H1 (cell line): Measurements from ENCODE around the gene TMEM272. TPM values are rescaled to one million over a fixed set of nuclear protein-coding genes. Genes with fewer than 3 reads are reported as not detected.
A peak's percentile ranks its signal among the peaks of the same experiment; 100 is the strongest.

ENCODE experiments used
- CTCF ChIA-PET: fragments of 300-600 bp; sonication (Branson Sonifier 250); formaldehyde crosslinking; loops from one replicate; lab custom pipeline; 2021; ENCODE audit not compliant: partially characterized antibody; lab: Charles Lee
- POLR2A ChIA-PET: fragments of 300-600 bp; sonication (Branson Sonifier 250); formaldehyde crosslinking; loops from one replicate; lab custom pipeline; 2021; ENCODE audit warnings: inconsistent platforms; ENCODE audit not compliant: partially characterized antibody; lab: Charles Lee
- DNase-seq, 2 experiments: peaks; one replicate each; pipeline versions ENCODE4 v3.0.0 to v3.0.0-alpha.2; 2010 to 2022; ENCODE audit warnings: low spot score in 2 of 2, low read depth in 1 of 2, mixed read lengths in 1 of 2
- FAIRE-seq: peaks from 2 replicates; lab custom pipeline; 2011; peaks lifted over from hg19 to GRCh38; lab: Jason Lieb, UNC
- H2AFZ ChIP-seq: 2 replicates; pipeline ENCODE4 v1.8.1; 2012; ENCODE audit warnings: low read length, inconsistent platforms
- H2AK5ac ChIP-seq: 2 replicates; pipeline ENCODE4 v1.6.1; 2013; ENCODE audit warnings: low read depth, low read length
- H2BK120ac ChIP-seq: replicated peaks from 2 replicates; pipeline ENCODE3; 2013; ENCODE audit warnings: low read depth, low read length, inconsistent platforms
- H2BK12ac ChIP-seq: 2 replicates; pipeline ENCODE4 v1.6.1; 2013; ENCODE audit warnings: low read depth, low read length
- H2BK15ac ChIP-seq: 2 replicates; pipeline ENCODE4 v1.6.1; 2013; ENCODE audit warnings: low read length
- H2BK20ac ChIP-seq: 2 replicates; pipeline ENCODE4 v1.6.1; 2013; ENCODE audit warnings: low read length
- H2BK5ac ChIP-seq: 2 replicates; pipeline ENCODE4 v1.6.1; 2013; ENCODE audit warnings: low read depth, low read length
- H3K14ac ChIP-seq: 2 replicates; pipeline ENCODE4 v1.6.1; 2013; ENCODE audit warnings: inconsistent platforms; ENCODE audit not compliant: insufficient read length
- H3K18ac ChIP-seq: 2 replicates; pipeline ENCODE4 v1.6.1; 2013; ENCODE audit warnings: low read length; ENCODE audit errors: extremely low read depth
- H3K23ac ChIP-seq: 2 replicates; pipeline ENCODE4 v1.6.1; 2013; ENCODE audit warnings: inconsistent platforms; ENCODE audit not compliant: insufficient read length
- H3K23me2 ChIP-seq: 2 replicates; pipeline ENCODE4 v1.6.1; 2013; ENCODE audit warnings: low read depth, low read length
- H3K27ac ChIP-seq: 2 replicates; pipeline ENCODE4 v1.6.1; 2011; ENCODE audit warnings: low read depth, low read length, inconsistent platforms
- H3K27me3 ChIP-seq, 4 experiments: replicated peaks in 1 of 4; 1 replicate in 1 of 4; 2 replicates in 3 of 4; pipeline versions ENCODE4 v1.6.1 to v1.8.1; 2011 to 2013; ENCODE audit warnings: low read length in 3 of 4, mild to moderate bottlenecking in 3 of 4, inconsistent platforms in 2 of 4, mixed read lengths in 2 of 4, moderate library complexity in 1 of 4; ENCODE audit not compliant: control insufficient read depth in 3 of 4, insufficient read depth in 3 of 4; ENCODE audit errors: extremely low read depth in 1 of 4
- H3K36me3 ChIP-seq, 4 experiments: 2 replicates each; pipeline versions ENCODE4 v1.6.1 to v1.8.1; 2011 to 2013; ENCODE audit warnings: mild to moderate bottlenecking in 4 of 4, low read length in 3 of 4, moderate library complexity in 2 of 4, control low read depth in 1 of 4, inconsistent platforms in 1 of 4; ENCODE audit not compliant: insufficient read depth in 4 of 4, control insufficient read depth in 2 of 4
- H3K4ac ChIP-seq: replicated peaks from 2 replicates; pipeline ENCODE3; 2013; ENCODE audit warnings: low read length, low read depth, mixed read lengths, inconsistent platforms; ENCODE audit not compliant: insufficient read length
- H3K4me1 ChIP-seq, 4 experiments: replicated peaks in 1 of 4; 1 replicate in 1 of 4; 2 replicates in 3 of 4; pipeline versions ENCODE4 v1.6.1 to v1.8.1; 2011 to 2013; ENCODE audit warnings: low read length in 3 of 4, inconsistent platforms in 2 of 4, mixed read lengths in 1 of 4; ENCODE audit not compliant: insufficient read depth in 4 of 4, control insufficient read depth in 3 of 4
- H3K4me2 ChIP-seq, 2 experiments: 2 replicates each; pipeline versions ENCODE4 v1.6.1 to v1.8.1; 2011 to 2013; ENCODE audit warnings: low read depth in 2 of 2, low read length in 2 of 2, control low read depth in 1 of 2, inconsistent platforms in 1 of 2, mild to moderate bottlenecking in 1 of 2; ENCODE audit not compliant: insufficient read depth in 1 of 2
- H3K4me3 ChIP-seq, 4 experiments: fragments of 200-600, 300-600 bp in 1 of 4; sonication (generic), shearing (Covaris generic), sonication (Bioruptor Twin) in 1 of 4; 2 replicates each; pipeline versions ENCODE4 v1.5.1 to v1.8.1; 2011 to 2016; ENCODE audit warnings: low read length in 4 of 4, low read depth in 3 of 4, control low read depth in 2 of 4, inconsistent platforms in 2 of 4, mild to moderate bottlenecking in 2 of 4, mixed read lengths in 1 of 4, moderate library complexity in 1 of 4; ENCODE audit not compliant: insufficient read depth in 2 of 4; ENCODE audit errors: extremely low read depth in 1 of 4
- H3K56ac ChIP-seq: replicated peaks from 2 replicates; pipeline ENCODE3; 2013; ENCODE audit warnings: low read depth, mild to moderate bottlenecking, mixed read lengths, low read length, inconsistent platforms; ENCODE audit not compliant: insufficient read length
- H3K79me1 ChIP-seq: 2 replicates; pipeline ENCODE4 v1.6.1; 2013; ENCODE audit warnings: low read depth, low read length, control low read depth
- H3K79me2 ChIP-seq, 2 experiments: 2 replicates each; pipeline versions ENCODE4 v1.6.1 to v1.8.1; 2012 to 2013; ENCODE audit warnings: low read length in 2 of 2, mild to moderate bottlenecking in 2 of 2, inconsistent platforms in 1 of 2; ENCODE audit not compliant: insufficient read depth in 2 of 2, control insufficient read depth in 1 of 2
- H3K9ac ChIP-seq, 4 experiments: replicated peaks in 1 of 4; 1 replicate in 1 of 4; 2 replicates in 3 of 4; pipeline versions ENCODE4 v1.6.1 to v1.8.1; 2011 to 2013; ENCODE audit warnings: low read depth in 3 of 4, low read length in 3 of 4, control low read depth in 2 of 4, mild to moderate bottlenecking in 2 of 4, moderate library complexity in 2 of 4, inconsistent platforms in 1 of 4; ENCODE audit errors: extremely low read depth in 1 of 4
- H3K9me3 ChIP-seq, 2 experiments: 2 replicates each; pipeline versions ENCODE4 v1.6.1 to v1.8.1; 2012 to 2013; ENCODE audit warnings: mild to moderate bottlenecking in 2 of 2, moderate library complexity in 2 of 2, control low read depth in 1 of 2, inconsistent platforms in 1 of 2, low read depth in 1 of 2, low read length in 1 of 2, mixed read lengths in 1 of 2; ENCODE audit not compliant: insufficient read depth in 2 of 2
- H4K20me1 ChIP-seq, 2 experiments: replicated peaks in 1 of 2; 2 replicates each; pipeline versions ENCODE3 to v1.8.1; 2011 to 2013; ENCODE audit warnings: inconsistent platforms in 2 of 2, low read length in 2 of 2, mild to moderate bottlenecking in 1 of 2; ENCODE audit not compliant: insufficient read depth in 2 of 2, control insufficient read depth in 1 of 2
- H4K5ac ChIP-seq: 2 replicates; pipeline ENCODE4 v1.6.1; 2013; ENCODE audit warnings: low read length, low read depth, mixed read lengths, inconsistent platforms; ENCODE audit not compliant: insufficient read length
- H4K8ac ChIP-seq: 2 replicates; pipeline ENCODE4 v1.8.0; 2013; ENCODE audit warnings: mild to moderate bottlenecking, moderate library complexity, low read length, inconsistent platforms; ENCODE audit not compliant: insufficient read depth; ENCODE audit errors: extremely low read depth
- H4K91ac ChIP-seq: replicated peaks from 2 replicates; pipeline ENCODE3; 2013; ENCODE audit warnings: low read length, mixed read lengths, inconsistent platforms; ENCODE audit not compliant: insufficient read length
- SIRT6 ChIP-seq: IDR thresholded peaks from one replicate; pipeline ENCODE4 v1.7.1; 2012; ENCODE audit warnings: low read length, inconsistent platforms
- SUZ12 ChIP-seq: fragments of 200-600 bp; sonication (generic); IDR thresholded peaks from 2 replicates; pipeline ENCODE4 v1.6.1; 2012; ENCODE audit warnings: mild to moderate bottlenecking, inconsistent platforms, low read length, moderate library complexity, mixed read lengths
- YY1 ChIP-seq: IDR thresholded peaks from 2 replicates; pipeline ENCODE4 v1.6.1; 2011; ENCODE audit warnings: low read depth, mild to moderate bottlenecking, low read length
- WGBS, 2 experiments: shearing (Covaris generic) in 1 of 2; methylation state at CpG; one replicate each; pipeline versions ENCODE4 v1.1.6 to v1.1.7; 2013 to 2015; ENCODE audit warnings: low lambda C conversion rate in 2 of 2, mixed read lengths in 2 of 2, inconsistent platforms in 1 of 2, low coverage in 1 of 2, missing lambda C conversion rate in 1 of 2; ENCODE audit not compliant: insufficient replicate concordance in 2 of 2, insufficient coverage in 1 of 2, insufficient read length in 1 of 2; ENCODE audit errors: extremely low coverage in 1 of 2, missing lambda C conversion rate in 1 of 2; 5-methylcytosine and 5-hydroxymethylcytosine counted together
- polyA plus RNA-seq, 7 experiments: library from polyadenylated mRNA; depleted of rRNA in 3 of 7; stranded (reverse) in 5 of 7; unstranded in 2 of 7; fragments of >200 nt in 5 of 7; fragments of 200-250 nt in 2 of 7; gene quantifications; 1 replicate in 5 of 7; 2 replicates in 1 of 7; 4 replicates in 1 of 7; pipeline versions ENCODE4 v1.2.1 to v1.2.3, GENCODE V29; 2011 to 2013; ENCODE audit warnings: missing spikeins in 2 of 7, mixed read lengths in 2 of 7
- total RNA-seq: library from RNA; stranded (reverse); fragmentation: NEBNext Ultra II Directional; extraction: Animal tissue kit (Norgen Biotek cat#: 25700); gene quantifications from 2 replicates; pipeline ENCODE4 v1.2.1, GENCODE V29; 2021

The TMEM272 gene
- total and polyA plus RNA-seq, 2 of the 8 experiments (the other 6 are each of a cell fraction or from before 2014, with no cell fraction given), result 0.05 TPM; not detected in 1

- Histone ChIP-seq H2BK12ac (no peak within 1 kb of the TSS), H3K23me2 (no peaks in the 10 kb centered on the region; the same call in 1 of the 2 replicates), H4K20me1 (no peaks in the 10 kb centered on the region), H3K4ac (no peak within 1 kb of the TSS), H2AFZ (no peak within 1 kb of the TSS), H2BK20ac (no peak within 1 kb of the TSS), H3K18ac (no peak within 1 kb of the TSS), H3K27me3 (peaks cover 0 to 2% (median 0%) of the 10 kb centered on the region in 4 experiments; a peak in 1 of 7 replicates), H3K14ac (no peak within 1 kb of the TSS), H3K23ac (no peak within 1 kb of the TSS), H2BK15ac (no peak within 1 kb of the TSS), H3K36me3 (no peaks in the 10 kb centered on the region), H4K5ac (no peak within 1 kb of the TSS), H2AK5ac (no peak within 1 kb of the TSS), H3K4me1 (no peaks in the 10 kb centered on the region), H2BK120ac (no peak within 1 kb of the TSS), H4K91ac (no peak within 1 kb of the TSS), H3K79me2 (no peaks in the 10 kb centered on the region), H3K4me3 (no peak within 1 kb of the TSS), H3K4me2 (no peak within 1 kb of the TSS), H2BK5ac (no peak within 1 kb of the TSS), H3K9me3 (no peaks in the 10 kb centered on the region), H3K9ac (no peak within 1 kb of the TSS), H4K8ac (no peak within 1 kb of the TSS), H3K56ac (no peak within 1 kb of the TSS), H3K27ac (no peak within 1 kb of the TSS), H3K79me1 (no peaks in the 10 kb centered on the region)
- FAIRE-seq (no peak), DNase-seq (no peak)
- TF ChIP-seq YY1 (0 out of 2 replicates have a peak, but pooled peaks have one; percentile 10), SUZ12 (no peak), SIRT6 (no peak)
- 88% methylated on average over 5 of the region's 5 CpGs; no CpG with 5 or more reads in 1 of the 2 experiments for WGBS, 2 experiments
- CTCF ChIA-PET, result interaction anchor here (0.6 to 3.4 kb wide), 5 partner anchors 12 to 49 kb away, joined by 3 to 14 read pairs (median 3); no protein-coding TSS in a partner anchor
- POLR2A ChIA-PET, result no interaction called here
Observed at GRCh38 chr13:51861723-51862300, 16.8 kb upstream of the TMEM272 start, which contains the start of gene CCDC70. CCDC70 (plus strand) TSS chr13:51861969; CDS start chr13:51865412, 3,443 bp downstream.
